GF-D8 (cell line): ENCODE data around the gene GSS.
"Not testable (repeated sequence)": the region's sequence is repeated elsewhere in the genome, so short reads cannot be mapped to it uniquely, and the experiment has no call there.

Experiments
- DNase-seq: peaks from one replicate; lab custom pipeline; 2025; lab: John Stamatoyannopoulos, UW

The GSS gene

DNA sequence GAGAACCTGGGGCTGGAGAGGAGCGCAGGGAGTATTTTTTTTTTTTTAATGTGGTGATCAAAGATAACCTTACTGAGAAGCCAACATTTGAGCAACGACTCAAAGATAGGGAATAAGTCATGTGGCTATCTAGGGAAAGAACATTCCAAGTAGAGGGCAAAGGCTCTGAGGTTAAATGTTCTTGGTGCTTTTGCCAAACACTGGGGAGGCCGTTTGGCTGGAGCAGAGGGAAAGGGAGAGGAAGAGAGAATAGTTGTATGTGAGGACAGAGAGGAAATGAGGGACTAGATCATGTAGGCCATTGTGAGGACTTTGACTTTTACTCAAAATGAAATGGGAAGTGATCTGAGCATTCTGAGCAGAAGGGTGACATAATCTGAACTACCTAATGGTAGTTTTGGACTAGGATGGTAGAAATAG lies 51.4 kb downstream of the GSS start:
- DNase-seq: no peak

DNA sequence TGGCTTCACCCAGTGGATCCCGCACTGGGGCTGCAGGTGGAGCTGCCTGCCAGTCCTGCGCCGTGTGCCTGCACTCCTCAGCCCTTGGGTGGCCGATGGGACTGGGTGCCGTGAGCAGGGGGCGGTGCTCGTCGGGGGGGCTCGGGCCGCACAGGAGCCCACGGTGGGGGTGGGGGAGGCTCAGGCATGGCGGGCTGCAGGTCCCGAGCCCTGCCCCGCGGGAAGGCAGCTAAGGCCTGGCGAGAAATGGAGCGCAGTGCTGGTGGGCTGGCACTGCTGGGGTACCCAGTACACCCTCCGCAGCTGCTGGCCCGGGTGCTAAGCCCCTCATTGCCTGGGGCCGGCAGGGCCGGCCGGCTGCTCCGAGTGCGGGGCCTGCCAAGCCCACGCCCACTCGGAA lies 56.9 kb downstream of the GSS start:
- not testable (repeated sequence) for DNase-seq

DNA sequence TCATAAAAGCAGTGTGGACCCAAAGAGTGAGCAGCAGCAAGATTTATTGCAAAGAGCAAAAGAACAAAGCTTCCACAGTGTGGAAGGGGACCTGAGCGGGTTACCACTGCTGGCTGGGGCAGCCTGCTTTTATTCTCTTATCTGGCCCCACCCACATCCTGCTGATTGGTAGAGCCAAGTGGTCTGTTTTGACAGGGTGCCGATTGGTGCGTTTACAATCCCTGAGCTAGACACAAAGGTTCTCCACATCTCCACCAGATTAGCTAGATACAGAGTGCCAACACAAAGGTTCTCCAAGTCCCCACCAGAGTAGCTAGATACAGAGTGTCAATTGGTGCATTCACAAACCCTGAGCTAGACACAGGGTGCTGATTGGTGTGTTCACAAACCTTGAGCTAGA lies 57.5 kb downstream of the GSS start:
- DNase-seq: not testable (repeated sequence)

DNA sequence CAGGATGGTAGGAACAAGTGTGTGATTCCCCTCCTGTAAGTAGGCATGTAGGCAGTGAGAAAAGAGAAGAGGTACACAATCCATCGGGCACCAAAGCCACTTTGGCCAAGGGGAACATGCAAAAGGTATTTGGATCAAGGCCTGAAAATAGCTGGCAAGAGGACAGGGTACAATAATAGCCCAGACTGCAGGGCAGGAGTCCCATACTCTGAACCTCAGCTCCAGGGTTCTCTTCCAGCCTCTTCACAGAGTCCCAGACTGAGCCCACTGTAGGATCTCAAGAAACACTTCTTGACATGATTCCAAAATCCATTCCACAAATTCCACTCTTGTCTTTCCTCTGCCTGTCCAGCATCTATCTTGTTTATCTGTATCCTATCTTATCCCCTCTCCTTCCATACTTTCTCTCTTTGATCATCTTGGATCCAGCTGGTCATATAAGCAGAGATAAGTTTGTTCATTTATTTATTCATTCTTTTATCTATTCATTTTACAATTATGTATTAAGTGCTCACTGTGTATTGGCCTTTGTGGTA lies 59.5 kb downstream of the GSS start:
- DNase-seq: no peak

DNA sequence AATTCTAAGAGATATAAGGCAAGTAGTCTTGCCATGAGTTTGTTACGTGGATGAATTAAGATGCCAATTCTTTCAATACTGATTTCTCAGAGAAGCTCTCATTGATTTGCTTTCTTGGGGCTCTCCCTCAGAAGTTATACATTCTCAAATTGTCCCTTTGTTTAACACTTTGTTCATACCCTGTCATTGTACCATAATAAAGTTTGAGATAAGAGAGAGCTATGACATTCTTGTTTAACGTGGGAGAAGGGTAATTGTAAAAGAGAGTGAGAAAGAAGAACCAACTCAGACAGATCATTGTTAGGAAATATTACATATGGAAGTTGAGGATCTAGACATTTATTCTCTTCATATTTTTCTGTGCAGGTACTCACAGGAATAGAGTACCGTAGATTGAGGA lies 60.1 kb downstream of the GSS start:
- no peak for DNase-seq

DNA sequence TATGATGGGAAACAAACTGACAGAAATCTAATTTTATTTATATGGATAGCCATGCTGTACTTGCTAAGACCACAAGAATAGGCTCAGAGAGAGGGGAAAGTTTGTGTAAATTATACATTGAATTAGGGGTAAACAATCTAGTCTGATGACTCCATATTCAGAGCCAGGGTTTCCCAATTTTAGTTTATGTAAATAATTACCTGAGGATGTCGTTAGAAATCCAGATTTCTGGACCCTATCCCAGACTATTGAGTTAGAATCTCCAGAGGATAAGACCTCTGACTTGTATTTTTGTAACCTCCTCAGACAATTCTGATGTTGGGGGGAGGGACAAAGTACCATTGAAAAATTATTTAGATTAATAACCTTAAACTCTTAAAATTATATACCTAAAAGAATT lies 60.9 kb downstream of the GSS start:
- DNase-seq: no peak

DNA sequence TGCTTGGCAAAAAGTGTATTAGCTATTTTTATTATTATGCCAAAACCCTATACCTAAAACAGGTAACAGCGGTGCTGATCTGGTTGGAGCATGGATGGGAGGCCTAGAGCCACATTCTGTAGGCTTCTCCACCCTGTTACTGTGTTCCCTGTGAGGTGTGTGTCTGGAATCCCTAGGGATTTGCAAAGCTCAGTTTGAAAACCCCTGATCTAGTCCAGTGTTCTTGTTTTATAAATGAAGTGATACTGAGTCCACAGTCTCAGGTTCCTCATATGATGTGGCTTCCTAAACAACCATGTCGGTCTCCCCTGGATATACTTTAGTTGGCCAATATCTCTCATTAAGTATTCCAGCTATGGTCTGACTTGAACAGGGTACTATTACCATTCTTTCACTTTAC lies 62.9 kb downstream of the GSS start:
- DNase-seq: no peak

DNA sequence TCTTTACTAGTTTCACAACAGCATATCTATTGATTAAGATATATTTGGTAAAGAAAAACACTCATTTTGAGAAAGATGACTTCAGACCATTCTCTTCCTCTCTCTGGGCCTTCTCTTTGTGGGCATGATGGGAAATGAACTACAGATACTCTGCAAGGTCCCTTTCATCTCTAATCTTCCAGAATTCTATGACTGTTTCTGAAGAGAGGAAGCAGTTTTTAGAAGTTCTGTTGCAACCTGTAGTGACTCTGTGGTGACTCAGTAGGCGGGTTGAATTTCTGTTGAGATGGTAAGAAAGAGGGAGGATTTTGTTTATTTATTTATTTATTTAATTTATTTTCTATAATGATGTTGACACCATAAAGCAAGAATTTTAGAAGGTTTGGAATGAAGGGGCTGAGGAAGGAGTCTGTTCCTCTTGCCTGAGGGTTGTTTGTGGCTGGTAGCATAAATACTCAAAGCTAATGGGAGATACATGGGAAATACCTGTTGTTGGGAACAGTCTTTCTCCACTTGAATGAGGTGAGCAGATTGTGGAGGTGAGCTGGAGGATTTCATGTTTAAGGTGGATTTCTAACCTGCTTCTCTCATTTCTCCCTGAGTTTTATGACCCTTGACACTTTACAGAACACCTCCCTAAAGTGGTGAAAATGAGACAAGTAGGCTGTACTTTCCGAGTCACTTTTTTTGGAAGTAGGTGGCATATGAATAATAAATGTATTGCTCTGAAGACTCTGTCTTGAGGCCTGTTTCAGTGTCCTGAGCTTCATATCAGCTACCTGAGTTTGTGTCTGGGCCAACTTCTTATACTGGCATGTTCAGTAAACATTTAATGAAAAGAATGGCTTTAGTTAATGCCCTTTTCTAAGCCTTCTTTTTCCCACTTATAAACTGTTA lies 64.2 kb downstream of the GSS start:
- peak; percentile 36 for DNase-seq

DNA sequence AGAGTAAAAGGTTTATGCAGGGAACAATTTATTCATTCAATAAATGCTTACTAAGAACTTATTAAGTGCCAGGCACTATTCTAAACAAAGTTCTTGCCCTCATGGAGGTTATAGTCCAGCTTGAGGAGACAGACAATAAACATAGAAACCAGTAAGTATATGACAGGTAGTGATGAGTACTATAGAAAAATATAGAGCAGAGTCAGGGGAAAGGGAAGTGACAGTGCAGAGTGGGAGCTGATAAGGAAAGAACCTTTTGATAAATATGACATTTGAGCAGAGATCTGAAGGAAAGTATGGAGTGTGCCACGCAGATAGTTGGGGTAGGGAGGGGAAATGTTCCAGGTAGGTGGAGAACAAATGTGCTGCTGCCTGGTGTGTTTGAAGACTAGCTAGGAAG lies 67.1 kb downstream of the GSS start:
- DNase-seq: no peak

DNA sequence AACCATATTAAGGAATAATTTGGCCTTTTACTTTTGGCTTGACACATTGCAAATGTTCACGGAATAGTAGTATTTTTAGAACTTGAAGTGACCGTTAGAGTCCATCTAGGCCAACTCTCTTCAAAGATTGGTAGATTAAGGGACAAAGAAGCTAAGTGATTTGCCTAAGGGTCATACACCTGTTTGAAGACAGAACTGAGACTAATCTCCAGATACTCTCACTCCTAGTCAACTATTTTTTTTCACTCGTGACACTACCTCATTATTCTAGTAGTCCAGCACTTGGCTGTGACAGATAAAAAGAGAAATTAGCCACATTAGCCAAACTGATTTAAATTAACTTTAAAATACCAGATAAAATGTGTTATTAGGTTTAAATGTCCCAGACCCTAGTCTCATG lies 68.6 kb downstream of the GSS start:
- DNase-seq: no peak

DNA sequence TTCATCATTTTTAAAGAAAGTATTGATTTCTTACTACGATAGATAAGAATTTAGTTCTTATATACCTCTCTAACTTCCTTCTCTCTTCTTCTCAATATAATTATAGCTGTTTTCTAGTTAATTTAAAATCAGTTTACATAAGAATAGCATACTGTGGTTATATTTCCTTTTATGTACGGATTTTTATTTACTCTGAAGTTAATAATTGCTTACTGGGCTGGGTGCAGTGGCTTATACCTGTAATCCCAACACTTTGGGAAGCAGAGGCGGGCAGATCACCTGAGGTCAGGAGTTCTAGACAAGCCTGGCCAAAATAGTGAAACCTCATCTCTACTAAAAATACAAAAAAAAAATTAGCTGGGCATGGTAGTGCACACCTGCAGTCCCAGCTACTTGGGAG lies 69.5 kb downstream of the GSS start:
- DNase-seq: no peak

DNA sequence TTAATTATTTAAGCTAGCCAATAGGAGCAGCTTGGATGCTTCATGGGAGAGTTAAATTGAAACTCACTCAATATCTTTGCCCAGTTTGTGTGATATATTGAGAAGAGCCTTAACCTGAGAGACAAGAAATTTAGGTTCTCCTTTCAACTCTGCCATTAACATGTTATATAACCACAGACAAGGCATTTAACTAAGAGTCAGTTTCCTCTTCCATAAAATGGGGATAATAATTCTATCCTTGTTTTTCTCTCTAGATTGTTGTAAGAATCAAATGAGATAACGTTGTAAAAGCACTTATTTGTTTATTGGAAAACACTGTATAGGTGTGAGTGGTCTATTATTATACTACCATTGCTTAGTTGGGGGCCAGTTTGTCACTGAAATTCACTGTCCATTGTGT lies 71.3 kb downstream of the GSS start:
- no peak for DNase-seq

DNA sequence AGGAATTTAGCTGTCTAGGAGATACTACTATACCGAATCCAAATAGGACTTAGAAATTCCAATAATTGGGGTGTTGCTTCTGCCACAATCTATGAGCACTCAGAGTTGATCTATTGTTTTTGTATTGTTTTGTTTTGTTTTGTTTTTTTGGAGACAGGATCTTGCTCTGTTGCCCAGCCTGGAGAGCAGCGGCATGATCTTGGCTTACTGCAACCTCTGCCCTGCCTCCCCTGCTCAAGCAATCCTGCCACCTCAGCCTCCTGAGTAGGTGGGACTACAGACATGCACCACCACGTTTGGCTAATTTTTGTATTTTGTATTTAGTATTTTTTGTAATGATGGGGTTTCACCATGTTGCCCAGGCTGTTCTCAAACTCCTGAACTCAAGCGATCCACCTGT lies 71.8 kb downstream of the GSS start:
- DNase-seq: no peak

DNA sequence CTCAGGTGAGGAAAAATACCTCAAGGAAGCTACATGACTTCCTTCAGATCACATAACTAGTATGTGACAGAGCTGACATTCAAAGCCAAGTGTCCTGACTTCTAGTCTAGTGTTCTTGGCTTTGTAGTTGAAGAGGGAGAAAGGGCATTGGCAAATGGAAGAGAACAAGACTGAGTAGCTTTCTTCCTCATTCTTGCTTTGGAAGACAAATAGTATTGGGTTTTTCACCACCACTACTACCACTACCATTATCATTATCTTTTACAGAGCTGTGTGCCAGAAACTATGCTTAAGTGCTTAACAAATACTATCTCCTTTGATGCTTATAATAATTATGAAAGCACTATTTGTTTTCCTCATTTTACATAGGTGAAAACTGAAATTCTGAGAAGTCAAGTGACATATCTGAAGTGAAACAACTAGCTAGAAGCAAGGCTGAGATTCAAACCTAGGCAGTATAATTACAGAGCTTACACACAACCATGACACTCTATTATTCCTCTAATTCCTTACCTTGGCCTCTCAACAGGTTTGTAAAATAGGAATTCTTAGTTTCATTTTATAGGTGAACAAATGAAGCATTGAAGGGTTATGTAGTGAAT lies 72.4 kb downstream of the GSS start:
- no peak for DNase-seq

DNA sequence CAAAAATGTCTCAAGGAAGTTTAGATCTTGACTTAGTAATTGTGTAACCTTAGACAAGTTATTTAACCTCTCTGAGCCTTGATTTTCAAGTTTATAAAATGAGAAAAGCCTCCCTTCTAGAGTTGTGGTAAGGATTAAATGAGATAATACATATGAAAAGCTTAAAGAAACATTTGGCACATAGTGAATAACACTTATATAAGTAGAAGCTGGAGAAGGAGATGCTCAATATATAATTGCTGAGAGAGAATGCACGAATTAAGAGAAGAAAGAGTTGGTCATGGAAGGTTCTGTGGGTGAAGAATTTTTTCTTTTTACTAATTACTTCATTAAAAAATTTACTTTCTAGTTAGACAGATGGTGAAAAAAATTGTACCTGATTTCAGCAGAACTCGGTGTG lies 73.9 kb downstream of the GSS start:
- no peak for DNase-seq

DNA sequence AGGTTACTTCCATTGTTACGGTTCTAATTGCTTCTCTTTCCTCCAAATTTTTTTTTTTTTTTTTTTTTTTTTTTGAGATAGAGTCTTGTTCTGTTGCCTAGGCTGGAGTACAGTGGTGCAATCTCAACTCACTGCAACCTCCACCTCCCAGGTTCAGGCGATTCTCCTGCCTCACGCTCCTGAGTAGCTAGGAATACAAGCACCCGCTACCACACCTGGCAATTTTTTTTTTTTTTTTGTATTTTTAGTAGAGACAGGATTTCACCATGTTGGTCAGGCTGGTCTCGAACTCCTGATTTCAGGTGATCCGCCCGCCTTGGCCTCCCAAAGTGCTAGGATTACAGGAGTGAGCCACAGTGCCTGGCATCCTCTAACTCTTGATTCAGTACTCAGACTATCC lies 74.6 kb downstream of the GSS start:
- DNase-seq: not testable (repeated sequence)

DNA sequence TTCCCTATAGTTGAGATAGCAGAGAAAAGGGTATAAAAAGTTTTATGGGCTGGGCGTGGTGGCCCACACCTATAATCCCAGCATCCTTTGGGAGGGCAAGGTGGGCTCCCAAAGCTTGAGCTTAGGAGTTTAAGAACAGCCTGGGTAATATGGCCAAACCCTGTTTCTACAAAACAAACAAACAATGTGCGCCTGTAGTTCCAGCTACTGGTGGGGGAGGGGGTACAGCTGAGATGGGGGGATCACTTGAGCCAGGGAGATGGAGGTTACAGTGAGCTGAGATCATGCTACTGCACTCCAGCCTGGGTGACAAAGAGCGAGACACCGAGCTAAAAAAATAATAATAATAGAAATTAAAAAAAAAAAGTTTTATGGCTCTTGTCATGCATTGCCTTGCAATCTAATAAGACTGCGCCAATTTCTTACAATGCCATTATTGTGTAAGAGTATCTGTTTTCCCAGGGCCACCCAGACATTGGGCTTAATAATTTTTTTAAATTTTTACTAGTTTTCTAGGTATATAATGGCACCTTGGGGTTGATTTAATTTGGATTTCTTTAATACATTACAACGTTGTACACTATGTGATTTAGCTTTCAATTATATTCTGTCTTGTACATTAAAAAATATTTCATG lies 75.3 kb downstream of the GSS start:
- DNase-seq: no peak
